GM19468 (cell line): ENCODE measurements around the gene RAD51B.

Source experiments
- ATAC-seq: cut with Tn5 transposase; IDR thresholded peaks from one replicate; pipeline ENCODE4 v1.9.1; 2021; ENCODE audit warnings: mild to moderate bottlenecking, moderate library complexity, moderate number of reproducible peaks; ENCODE audit not compliant: unreplicated experiment; ENCODE audit errors: extremely low read depth

The RAD51B gene

DNA sequence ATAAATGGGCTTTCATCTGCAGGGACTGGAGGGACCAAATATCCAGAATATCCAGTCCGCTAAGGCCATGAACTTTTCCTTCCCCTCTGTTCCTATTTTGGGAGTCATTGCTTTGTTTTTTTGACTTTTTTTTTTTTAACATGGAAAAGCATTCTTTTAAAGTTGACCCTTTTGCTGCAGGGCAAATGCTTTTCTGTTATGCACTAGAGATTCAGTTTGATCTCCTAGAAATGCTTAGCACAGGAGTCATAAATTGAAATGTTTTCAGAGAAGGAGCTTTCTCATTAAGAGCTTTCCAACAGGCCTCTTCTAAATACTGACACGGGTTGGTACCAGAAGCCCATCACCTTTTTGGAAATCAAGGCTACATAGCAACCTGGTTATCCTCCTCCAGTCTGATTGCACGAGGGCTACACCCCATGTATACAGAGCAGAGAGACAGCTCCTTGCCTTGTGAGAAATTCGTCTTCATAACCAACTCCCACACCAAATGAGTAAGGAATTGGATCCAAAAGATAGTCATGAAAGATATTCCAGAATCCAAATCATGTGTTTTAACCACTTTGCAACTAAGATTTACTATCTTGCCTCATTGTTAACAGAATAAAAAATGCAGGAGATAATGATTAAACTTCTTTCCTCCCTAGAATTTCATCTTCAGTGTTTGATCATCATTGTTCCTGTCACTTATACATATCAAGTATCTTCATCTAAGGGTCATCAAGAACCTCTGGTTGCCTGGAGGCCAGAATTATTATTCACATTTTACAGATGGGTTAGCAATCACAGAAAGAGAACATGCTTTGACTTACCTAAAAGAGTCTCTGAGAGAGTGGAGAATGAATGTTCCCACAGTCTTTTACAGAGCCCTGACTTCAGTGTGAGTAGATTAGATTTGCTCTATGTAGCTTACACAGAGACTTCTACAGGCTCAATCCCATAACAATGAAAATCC lies 583.9 kb downstream of the RAD51B start:
- no peak for ATAC-seq

DNA sequence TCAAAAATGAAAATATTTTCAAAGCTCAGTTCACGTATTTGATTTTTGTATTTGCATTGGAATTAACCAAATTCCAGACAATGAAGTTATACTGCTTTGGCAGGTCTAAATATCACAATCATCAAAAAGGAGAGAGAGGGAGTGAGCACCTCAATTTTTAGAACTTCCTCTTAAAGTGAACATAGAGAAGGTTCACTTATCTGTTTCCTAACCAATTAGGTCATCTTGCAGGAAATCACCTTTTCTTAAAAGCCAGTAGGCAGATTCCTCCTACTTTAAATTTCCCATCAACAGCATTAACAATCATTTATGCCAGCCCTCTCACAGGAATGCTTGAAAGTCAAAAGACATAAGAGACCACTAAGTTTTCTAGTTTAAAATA lies 584.6 kb downstream of the RAD51B start:
- no peak for ATAC-seq

DNA sequence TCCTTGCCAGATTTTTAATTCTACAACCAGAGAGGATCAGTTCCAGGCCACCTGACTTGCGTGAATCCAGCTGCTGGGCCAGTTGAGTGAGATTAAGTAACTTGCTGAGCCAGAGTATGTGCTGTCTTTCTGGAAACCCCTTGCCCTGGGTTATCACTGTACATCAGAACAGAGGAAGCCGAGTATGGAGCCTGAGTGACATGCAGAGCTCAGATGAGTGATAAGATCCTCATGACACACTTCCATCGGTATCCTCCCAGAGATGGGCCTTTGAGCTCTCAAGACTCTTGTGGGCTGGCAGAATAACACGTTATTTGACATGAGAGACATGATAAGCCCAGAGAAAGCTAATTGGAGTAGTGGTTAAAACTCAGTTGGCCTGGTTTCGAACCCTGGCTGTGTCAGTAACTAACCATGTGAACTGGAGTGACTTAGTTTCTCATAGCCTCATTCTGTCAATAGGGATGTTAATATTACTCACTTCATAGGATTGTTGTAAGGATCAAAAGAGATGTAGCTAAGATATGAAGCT lies 585.1 kb downstream of the RAD51B start:
- ATAC-seq, result no peak

DNA sequence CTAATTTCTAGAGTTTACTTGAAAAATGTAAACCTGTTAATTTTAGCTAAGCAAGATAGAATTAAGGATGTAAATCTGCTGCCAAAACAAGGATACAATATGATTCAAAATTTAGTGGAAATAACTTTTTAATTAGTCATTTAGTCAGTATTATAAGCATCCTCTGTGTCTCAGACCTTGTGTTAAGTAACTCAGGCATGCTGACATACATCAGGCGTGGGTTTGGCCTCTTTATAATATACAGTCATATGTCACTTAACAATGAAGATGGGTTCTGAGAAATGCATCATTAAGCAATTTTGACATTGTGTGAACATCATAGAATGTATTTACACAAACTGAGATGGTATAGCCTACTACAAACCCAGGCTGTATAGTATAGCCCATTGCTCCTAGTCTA lies 586.4 kb downstream of the RAD51B start:
- ATAC-seq, result no peak

DNA sequence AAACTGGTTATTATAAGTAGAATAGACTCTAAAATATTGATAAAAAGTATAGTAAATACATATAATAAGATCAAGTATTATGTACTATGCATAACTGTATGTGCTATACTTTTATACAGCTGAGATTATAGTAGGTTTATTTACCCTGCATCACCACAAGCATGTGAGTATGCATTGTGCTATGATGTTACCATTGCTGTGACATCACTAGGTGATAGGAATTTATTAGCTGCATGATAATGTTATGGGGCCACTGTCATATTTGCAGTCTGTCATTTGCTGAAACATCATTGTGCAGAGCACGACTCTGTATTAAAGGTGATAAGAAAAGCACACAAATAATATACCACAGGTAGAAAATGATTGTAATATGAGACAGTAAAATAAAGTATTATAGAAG lies 587.7 kb downstream of the RAD51B start:
- no peak for ATAC-seq

DNA sequence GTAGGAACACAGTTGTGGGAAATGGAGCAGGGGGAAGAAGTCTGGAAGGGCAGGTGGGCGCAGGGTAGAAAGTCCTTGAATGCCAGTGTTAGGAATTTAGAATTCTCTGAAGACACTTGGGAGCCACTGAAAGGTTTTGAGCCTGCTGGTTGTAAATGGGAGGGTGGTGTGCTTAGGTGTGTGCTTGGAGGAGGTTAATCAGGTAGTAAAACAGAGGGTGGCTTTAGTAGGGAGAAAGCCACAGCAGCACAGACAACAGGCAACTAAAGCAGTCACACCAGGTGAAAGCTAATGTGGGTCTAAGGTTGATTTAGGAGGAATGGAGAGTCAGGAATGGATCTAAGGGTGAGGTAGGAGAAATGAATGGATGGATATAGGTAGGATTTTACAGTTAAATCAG lies 588.2 kb downstream of the RAD51B start:
- ATAC-seq, result no peak

DNA sequence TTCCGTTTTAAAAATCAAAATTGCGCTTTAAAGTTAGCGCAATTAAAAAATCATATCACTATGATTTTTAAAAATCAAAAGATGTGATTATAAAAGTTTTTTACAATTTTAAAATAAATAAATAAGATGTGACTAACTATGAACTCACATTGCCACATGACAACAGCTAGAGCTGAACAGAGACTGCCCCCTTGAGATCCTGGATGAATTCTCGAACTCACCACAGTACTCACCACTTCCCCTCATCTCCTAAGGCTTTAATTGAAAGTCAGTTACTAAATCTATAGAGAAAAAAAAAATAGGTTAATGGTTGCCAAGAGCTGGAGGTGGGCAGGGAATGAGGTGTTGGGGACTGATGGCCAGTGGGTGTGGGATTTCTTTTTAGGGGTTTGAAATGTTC lies 589.1 kb downstream of the RAD51B start:
- no peak for ATAC-seq

GRCh38 chr14:68409387-68409786 lies 589.8 kb downstream of the RAD51B start:
- no peak for ATAC-seq

DNA sequence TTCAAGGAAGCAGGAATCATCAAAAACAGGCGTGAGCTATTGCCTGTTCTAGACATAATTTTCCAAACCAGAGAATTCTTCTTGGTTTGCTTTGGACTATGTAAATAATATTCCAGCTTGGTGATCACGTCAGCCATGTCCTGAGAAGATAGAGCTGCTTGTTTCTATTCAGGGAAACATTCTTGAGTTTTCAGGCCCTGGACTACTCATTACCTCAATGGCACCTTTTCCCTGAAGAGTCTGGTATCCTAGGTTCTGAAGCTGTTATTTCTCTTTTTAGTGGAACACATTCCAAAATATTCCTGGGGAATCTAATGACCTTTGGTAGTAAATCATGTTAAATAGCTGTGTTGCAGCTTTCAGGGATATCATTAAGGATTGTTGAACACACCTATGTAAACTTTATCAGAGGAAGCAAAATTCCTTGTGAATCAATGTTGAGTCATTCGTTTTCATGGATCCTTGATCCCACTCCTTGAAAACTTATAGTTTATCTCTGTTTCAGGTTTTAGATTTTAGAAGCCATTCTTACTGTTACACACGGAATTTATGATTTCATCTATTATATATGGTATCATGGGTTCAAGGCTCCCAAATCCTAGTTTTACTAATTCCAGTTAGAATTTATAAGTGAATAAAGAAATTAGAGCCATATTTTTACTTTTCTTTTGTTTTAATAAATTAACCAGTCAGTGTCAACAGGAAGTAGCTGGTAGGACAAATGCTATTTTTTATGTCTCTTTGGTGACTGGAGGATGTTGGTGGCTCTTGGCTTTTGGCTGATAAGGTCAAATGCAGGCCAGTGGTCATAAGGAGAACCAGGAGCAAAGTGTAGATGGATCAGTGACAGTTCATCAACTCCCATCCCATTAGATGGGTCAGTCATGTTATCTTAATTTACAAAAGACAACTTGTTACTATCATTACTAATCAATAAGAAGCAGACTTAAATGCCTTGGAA lies 593.2 kb downstream of the RAD51B start:
- no peak for ATAC-seq

GRCh38 chr14:68413509-68413908 lies 593.9 kb downstream of the RAD51B start:
- ATAC-seq, result no peak

DNA sequence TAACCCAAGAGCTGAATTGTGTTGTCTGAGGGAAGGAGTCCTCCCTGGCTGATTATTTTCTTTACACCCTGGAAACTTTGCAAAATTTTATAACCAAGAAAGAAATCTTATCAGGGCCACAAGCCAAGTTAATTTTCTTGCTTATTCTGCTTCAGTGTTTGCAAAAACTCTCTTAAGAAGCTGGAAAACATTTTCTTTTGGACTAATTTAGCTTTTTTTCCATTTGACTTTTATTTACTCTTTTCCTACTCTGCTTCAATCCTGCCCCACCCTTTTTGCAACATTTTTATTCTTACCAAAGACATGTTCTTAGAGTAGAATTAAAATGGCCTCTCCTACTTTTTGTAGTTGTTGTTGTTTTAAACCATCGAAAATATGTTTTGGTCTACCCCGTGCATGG lies 594.5 kb downstream of the RAD51B start:
- ATAC-seq, result no peak

GRCh38 chr14:68416171-68416570 lies 596.6 kb downstream of the RAD51B start:
- ATAC-seq, result no peak

- ATAC-seq, result no peak
These were observed 597.6 kb downstream of the RAD51B start for GRCh38 chr14:68417009-68417650.

DNA sequence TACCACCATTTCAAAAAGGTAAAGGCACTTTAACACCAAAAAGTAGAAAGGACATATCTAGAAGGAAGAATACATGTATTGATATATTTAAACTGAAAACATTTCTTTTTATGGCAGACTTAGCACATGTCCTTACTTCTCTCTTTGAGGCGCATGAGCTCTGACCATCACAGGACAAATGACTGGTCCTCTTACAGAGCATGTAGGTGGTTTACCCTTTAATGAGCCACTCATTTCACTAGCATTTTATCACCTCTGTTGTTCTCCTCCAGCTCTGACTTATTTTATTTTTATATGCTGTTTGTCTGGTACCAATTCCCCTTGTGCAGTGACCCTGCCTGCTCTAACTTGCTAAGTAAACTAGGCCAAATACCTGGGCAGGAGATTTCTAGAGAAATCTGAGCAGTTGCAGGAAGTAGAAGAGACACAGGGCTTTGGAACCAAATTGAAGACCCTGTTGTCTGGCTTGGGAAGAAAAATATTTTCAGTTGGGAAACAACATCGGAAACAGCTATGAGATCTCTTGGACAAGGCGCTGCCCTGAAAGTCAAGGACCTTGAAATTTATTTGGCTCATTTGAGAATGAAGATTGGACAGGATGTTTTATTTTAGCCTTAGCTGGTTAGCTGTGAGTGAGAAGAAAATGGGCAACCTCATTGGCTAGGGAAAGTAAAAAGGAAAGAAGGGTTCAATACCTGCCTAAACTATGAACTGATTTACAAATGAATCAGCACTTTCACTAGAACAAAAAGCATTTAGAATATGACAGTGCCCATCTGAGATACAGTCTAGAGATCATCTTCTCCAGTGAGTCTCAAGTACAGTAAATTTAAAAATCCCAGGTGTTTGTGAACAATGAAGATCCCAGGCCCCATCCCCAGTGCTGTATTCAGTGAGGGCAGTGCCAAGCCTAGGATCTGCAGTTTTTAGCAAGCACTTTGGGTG lies 598.9 kb downstream of the RAD51B start:
- no peak for ATAC-seq

DNA sequence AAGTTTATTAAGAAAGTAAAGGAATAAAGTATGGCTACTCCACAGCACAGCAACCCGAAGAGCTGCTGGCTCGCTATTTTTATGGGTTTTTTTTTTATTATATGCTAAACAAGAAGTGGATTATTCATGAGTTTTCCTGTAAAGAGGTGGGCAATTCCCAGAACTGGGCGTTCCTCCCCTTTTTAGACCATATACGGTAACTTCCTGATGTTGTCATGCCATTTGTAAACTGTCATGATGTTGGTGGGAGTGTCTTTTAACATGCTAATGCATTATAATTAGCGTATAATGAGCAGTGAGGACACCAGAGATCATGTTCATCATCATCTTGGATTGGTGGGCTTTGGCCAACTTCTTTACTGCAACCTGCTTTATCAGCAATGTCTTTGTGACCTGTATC lies 600.8 kb downstream of the RAD51B start:
- ATAC-seq, result no peak

GRCh38 chr14:68421116-68421515 lies 601.5 kb downstream of the RAD51B start:
- no peak for ATAC-seq

DNA sequence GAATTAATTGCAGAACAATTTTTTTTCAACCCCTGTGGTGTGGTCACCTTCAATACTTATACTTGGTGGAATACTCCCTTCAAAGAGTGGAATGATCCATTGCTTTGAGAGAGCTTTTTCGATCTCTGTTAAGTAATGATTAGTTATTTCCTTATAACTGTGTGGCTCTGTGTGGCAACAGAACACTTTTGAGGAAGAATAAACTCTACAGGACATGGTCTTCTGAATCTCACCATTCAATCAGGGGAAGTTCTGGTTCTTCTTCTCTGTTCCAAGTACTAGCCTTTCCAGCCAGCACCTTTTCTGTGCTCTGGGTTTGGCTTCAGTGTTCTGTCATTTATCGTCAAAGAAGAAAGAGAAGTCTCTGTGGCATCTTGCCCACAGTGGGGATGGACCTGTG lies 604.1 kb downstream of the RAD51B start:
- ATAC-seq, result no peak

DNA sequence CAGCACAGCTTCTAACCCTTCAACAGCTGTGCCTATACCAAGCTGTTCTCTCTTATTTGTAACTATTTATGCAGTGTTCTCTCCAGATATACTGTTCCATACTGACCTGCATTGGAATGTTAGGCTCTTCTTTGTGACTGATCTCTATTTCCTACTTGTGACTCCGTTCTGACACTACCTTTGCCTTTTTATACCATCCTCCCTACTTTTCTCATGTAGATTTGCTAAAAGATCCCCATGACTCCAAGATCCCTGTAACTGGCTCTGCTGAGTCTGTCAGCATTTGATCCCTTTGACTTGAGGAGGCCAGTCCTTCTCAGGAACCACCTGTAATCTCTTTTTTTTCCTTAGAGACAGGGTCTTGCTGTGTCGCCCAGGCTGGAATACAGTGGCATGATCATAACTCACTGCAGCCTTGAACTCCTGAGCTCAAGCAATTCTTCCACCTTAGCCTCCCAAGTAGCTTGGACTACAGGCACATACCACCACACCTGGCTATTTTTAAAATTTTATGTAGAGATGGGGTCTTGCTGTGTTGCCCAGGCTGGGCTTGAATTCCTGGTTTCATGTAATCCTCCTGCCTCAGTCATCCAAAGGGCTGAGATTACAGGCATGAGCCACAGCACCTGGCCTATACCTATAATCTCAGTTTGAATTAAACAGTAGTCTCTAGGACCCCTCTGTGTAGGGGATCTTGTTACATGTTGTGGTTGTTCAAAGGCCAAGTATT lies 605.0 kb downstream of the RAD51B start:
- ATAC-seq, result no peak
